Keratinocyte (primary cell): ENCODE data around the gene SMIM3. TPM values are rescaled to one million over a fixed set of nuclear protein-coding genes. Genes with fewer than 3 reads are reported as not detected.

Experiments
- DNase-seq: peaks from one replicate; pipeline ENCODE4 v3.0.0-alpha.2; 2011; ENCODE audit warnings: low read depth, missing footprints, low spot score
- FAIRE-seq: peaks from 2 replicates; lab custom pipeline; 2011; peaks lifted over from hg19 to GRCh38; lab: Jason Lieb, UNC
- H2AFZ ChIP-seq: 2 replicates; pipeline ENCODE4 v1.6.0; 2012; ENCODE audit warnings: low read length, control low read depth, inconsistent platforms; ENCODE audit not compliant: control insufficient read depth
- H3K27ac ChIP-seq: 2 replicates; pipeline ENCODE4 v1.5.1; 2011; ENCODE audit warnings: low read length; ENCODE audit not compliant: control insufficient read depth, insufficient read depth
- H3K27me3 ChIP-seq: 3 replicates; pipeline ENCODE4 v1.6.0; 2011; ENCODE audit warnings: low read length; ENCODE audit not compliant: control insufficient read depth, insufficient read depth; ENCODE audit errors: extremely low read depth
- H3K36me3 ChIP-seq, 2 experiments: 2 replicates in 1 of 2; 3 replicates in 1 of 2; pipeline ENCODE4 v1.5.1; 2011; ENCODE audit warnings: low read length in 2 of 2, mild to moderate bottlenecking in 1 of 2; ENCODE audit not compliant: control insufficient read depth in 2 of 2, insufficient read depth in 2 of 2; ENCODE audit errors: extremely low read depth in 1 of 2
- H3K4me1 ChIP-seq: 3 replicates; pipeline ENCODE4 v1.5.1; 2011; ENCODE audit warnings: low read length; ENCODE audit not compliant: control insufficient read depth, insufficient read depth; ENCODE audit errors: extremely low read depth
- H3K4me2 ChIP-seq: 3 replicates; pipeline ENCODE4 v1.6.0; 2011; ENCODE audit warnings: low read depth, low read length; ENCODE audit not compliant: control insufficient read depth, insufficient read depth; ENCODE audit errors: extremely low read depth
- H3K4me3 ChIP-seq, 3 experiments: fragments of 200-600 bp in 1 of 3; sonication (generic) in 1 of 3; 2 replicates in 2 of 3; 3 replicates in 1 of 3; pipeline ENCODE4 v1.5.1; 2011 to 2016; ENCODE audit warnings: low read length in 3 of 3, mild to moderate bottlenecking in 3 of 3, control low read depth in 2 of 3, inconsistent platforms in 1 of 3, low read depth in 1 of 3, mixed read lengths in 1 of 3, mixed run types in 1 of 3, moderate library complexity in 1 of 3; ENCODE audit not compliant: control insufficient read depth in 2 of 3, insufficient read depth in 2 of 3; ENCODE audit errors: extremely low read depth in 1 of 3
- H3K79me2 ChIP-seq: 2 replicates; pipeline ENCODE4 v1.6.0; 2012; ENCODE audit warnings: low read length; ENCODE audit not compliant: control insufficient read depth, insufficient read depth
- H3K9ac ChIP-seq: 3 replicates; pipeline ENCODE4 v1.6.0; 2011; ENCODE audit warnings: low read length; ENCODE audit not compliant: control insufficient read depth, insufficient read depth; ENCODE audit errors: extremely low read depth
- H3K9me1 ChIP-seq: 3 replicates; pipeline ENCODE4 v1.6.0; 2011; ENCODE audit warnings: low read length; ENCODE audit not compliant: control insufficient read depth, insufficient read depth; ENCODE audit errors: extremely low read depth
- H3K9me3 ChIP-seq: 2 replicates; pipeline ENCODE4 v1.5.1; 2012; ENCODE audit warnings: low read depth, low read length; ENCODE audit not compliant: control insufficient read depth
- H4K20me1 ChIP-seq: 3 replicates; pipeline ENCODE4 v1.6.0; 2011; ENCODE audit warnings: low read length; ENCODE audit not compliant: control insufficient read depth, insufficient read depth; ENCODE audit errors: extremely low read depth
- EZH2 ChIP-seq: IDR thresholded peaks from one replicate; pipeline ENCODE4 v1.6.1; 2012; ENCODE audit warnings: inconsistent platforms, mild to moderate bottlenecking, low read length, moderate library complexity
- dilution Hi-C: fragments of 300-500 bp; cut with MboI; formaldehyde crosslinking; loops from one replicate; pipeline ENCODE4 v1.7.0; 2020; ENCODE audit warnings: low sequenced_read_pairs; ENCODE audit not compliant: extremely low pct_ligation_motif_present
- polyA plus RNA-seq, 5 experiments: library from polyadenylated mRNA; depleted of rRNA in 3 of 5; stranded (reverse) in 3 of 5; stranded (forward) in 1 of 5; unstranded in 1 of 5; fragments of >200 nt; gene quantifications; 1 replicate in 1 of 5; 2 replicates in 3 of 5; 3 replicates in 1 of 5; pipeline versions ENCODE4 v1.2.1 to v1.2.3, GENCODE V29; 2011 to 2012; ENCODE audit warnings: missing spikeins in 2 of 5, low read depth in 1 of 5, low replicate concordance in 1 of 5
- TF ChIP-seq, protein P1 (sequence below), 3 experiments: IDR thresholded peaks in 1 of 3; conservative IDR thresholded peaks in 1 of 3; optimal IDR thresholded peaks in 1 of 3; 2 replicates in 2 of 3; 3 replicates in 1 of 3; pipeline versions ENCODE3 to v1.5.1; 2011; ENCODE audit warnings: low read length in 3 of 3, mild to moderate bottlenecking in 3 of 3, moderate library complexity in 2 of 3, control low read depth in 1 of 3, inconsistent platforms in 1 of 3; ENCODE audit not compliant: insufficient read depth in 2 of 3; ENCODE audit errors: extremely low read depth in 1 of 3

SMIM3 gene
- polyA plus RNA-seq, 1 donor (not counting 4 experiments of a cell fraction or from before 2014, with no cell fraction given): 29.7 TPM

DNA sequence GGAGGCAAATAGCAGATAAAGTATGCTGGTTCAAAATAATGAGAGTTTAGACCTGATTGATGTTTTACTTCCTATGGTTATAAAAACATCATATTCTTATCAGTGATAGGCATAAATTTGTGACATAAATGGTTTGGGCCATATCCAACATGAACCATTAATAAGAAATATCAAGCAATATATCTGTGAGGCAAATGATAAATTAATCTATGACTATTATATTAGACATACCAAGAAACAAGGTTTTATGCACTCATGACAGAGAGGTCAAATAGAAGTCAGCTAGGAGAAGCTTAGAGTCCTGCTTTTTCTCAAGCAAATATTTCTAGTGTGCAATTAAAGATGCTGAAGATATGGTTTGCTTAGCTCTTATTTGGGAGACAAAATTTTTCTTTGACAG lies 10.4 kb downstream of the SMIM3 start:
- Histone ChIP-seq H3K4me3 (no peak overlapping the region), H2AFZ (no peak overlapping the region), H3K27ac (peak overlapping the region; percentile 81), H3K9me1 (no peaks in the 10 kb centered on the region), H3K36me3 (peaks cover 0 to 7% of the 10 kb centered on the region in 2 experiments), H3K9me3 (no peaks in the 10 kb centered on the region), H3K79me2 (peaks cover 72% of the 10 kb centered on the region), H3K4me1 (peaks cover 36% of the 10 kb centered on the region), H4K20me1 (no peaks in the 10 kb centered on the region), H3K9ac (no peak overlapping the region), H3K27me3 (no peaks in the 10 kb centered on the region), H3K4me2 (peak overlapping the region; percentile 91)
- TF ChIP-seq EZH2: no peak
- TF ChIP-seq, protein P1, sequence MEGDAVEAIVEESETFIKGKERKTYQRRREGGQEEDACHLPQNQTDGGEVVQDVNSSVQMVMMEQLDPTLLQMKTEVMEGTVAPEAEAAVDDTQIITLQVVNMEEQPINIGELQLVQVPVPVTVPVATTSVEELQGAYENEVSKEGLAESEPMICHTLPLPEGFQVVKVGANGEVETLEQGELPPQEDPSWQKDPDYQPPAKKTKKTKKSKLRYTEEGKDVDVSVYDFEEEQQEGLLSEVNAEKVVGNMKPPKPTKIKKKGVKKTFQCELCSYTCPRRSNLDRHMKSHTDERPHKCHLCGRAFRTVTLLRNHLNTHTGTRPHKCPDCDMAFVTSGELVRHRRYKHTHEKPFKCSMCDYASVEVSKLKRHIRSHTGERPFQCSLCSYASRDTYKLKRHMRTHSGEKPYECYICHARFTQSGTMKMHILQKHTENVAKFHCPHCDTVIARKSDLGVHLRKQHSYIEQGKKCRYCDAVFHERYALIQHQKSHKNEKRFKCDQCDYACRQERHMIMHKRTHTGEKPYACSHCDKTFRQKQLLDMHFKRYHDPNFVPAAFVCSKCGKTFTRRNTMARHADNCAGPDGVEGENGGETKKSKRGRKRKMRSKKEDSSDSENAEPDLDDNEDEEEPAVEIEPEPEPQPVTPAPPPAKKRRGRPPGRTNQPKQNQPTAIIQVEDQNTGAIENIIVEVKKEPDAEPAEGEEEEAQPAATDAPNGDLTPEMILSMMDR (optimal IDR thresholded peaks at IDR 0.05 in 1 of 3, IDR thresholded peaks at IDR 0.05 in 1 of 3, conservative IDR thresholded peaks at IDR 0.05 in 1 of 3; ENCODE audit: extremely low read depth in 1 of 3, insufficient read depth in 2 of 3, low read length in 3 of 3): no peak
- dilution Hi-C loops: no loop called here
- FAIRE-seq (no peak), DNase-seq (no peak)

DNA sequence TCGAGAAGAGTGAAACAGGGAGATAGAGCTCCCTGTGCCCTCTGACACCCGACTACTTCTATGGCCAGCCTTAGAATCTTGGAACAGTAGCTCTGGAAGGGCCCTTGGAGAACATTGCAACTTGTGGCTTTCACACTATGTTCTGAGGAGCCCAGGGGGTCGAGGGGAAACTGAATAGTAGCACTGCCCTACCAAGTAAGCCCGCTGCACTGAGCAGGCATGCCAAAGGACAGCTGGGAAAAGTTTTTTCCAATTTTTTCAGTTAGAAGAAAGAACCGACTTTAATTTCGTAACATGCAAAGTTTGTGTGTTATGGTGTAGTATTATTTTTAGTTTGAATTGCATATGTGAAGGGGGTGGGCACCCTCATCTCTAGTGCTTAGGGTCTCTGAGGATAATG lies 10.9 kb downstream of the SMIM3 start:
- H3K9me3 ChIP-seq: no peaks in the 10 kb centered on the region
- peak overlapping the region in 1 of 3 experiments; percentile 44 for H3K4me3 ChIP-seq
- no peak overlapping the region for H2AFZ ChIP-seq
- dilution Hi-C loops: no loop called here
- no peaks in the 10 kb centered on the region for H3K9me1 ChIP-seq
- peaks cover 0 to 4% of the 10 kb centered on the region in 2 experiments for H3K36me3 ChIP-seq
- no peaks in the 10 kb centered on the region for H3K27me3 ChIP-seq
- peak overlapping the region; percentile 81 for H3K27ac ChIP-seq
- no peaks in the 10 kb centered on the region for H4K20me1 ChIP-seq
- peak overlapping the region; percentile 91 for H3K4me2 ChIP-seq
- peaks cover 32% of the 10 kb centered on the region for H3K4me1 ChIP-seq
- H3K9ac ChIP-seq: peak overlapping the region; percentile 64
- peaks cover 67% of the 10 kb centered on the region for H3K79me2 ChIP-seq
- DNase-seq (no peak), FAIRE-seq (peak; percentile 17)
- TF ChIP-seq, protein P1 (optimal IDR thresholded peaks at IDR 0.05 in 1 of 3, IDR thresholded peaks at IDR 0.05 in 1 of 3, conservative IDR thresholded peaks at IDR 0.05 in 1 of 3; ENCODE audit: extremely low read depth in 1 of 3, insufficient read depth in 2 of 3, low read length in 3 of 3): no peak
- TF ChIP-seq EZH2: no peak
